ENCODE data around the gene MACO1.
A peak's percentile ranks its signal among the peaks of the same experiment; 100 is the strongest.

Gene MACO1

DNA sequence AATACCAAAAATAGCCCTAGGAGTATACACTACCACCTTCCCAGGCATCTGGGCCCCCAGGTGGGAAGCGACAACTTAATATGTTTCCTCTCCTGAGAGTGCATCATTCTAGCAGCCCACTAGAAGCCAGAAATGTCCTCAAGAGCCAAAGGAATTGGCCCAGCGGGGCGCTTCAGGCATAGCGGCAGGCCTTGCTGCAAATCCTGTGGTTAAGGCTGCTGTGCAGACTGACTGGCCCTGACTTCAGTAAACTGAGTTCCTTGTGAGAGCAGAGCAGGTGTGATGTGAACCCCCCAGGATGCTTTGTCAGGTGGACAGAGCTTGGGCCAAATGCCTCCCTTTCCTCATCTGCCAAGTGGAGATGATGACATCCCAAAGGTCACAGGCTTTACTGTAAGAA is 83.0 kb downstream of the MACO1 start:
- Histone ChIP-seq H3K27me3 (ENCODE audit: insufficient read depth, low read depth, severe bottlenecking) (no peaks in the 10 kb centered on the region), H3K9me3 (ENCODE audit: severe bottlenecking) (no peaks in the 10 kb centered on the region), H3K27ac (no peak overlapping the region), H3K4me3 (ENCODE audit: low read depth, low read length) (no peak overlapping the region), H3K36me3 (no peaks in the 10 kb centered on the region)
- DNase-seq = no peak
- TF ChIP-seq, protein P1, sequence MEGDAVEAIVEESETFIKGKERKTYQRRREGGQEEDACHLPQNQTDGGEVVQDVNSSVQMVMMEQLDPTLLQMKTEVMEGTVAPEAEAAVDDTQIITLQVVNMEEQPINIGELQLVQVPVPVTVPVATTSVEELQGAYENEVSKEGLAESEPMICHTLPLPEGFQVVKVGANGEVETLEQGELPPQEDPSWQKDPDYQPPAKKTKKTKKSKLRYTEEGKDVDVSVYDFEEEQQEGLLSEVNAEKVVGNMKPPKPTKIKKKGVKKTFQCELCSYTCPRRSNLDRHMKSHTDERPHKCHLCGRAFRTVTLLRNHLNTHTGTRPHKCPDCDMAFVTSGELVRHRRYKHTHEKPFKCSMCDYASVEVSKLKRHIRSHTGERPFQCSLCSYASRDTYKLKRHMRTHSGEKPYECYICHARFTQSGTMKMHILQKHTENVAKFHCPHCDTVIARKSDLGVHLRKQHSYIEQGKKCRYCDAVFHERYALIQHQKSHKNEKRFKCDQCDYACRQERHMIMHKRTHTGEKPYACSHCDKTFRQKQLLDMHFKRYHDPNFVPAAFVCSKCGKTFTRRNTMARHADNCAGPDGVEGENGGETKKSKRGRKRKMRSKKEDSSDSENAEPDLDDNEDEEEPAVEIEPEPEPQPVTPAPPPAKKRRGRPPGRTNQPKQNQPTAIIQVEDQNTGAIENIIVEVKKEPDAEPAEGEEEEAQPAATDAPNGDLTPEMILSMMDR (IDR thresholded peaks at IDR 0.05; ENCODE audit: low read depth, low read length) = no peak

DNA sequence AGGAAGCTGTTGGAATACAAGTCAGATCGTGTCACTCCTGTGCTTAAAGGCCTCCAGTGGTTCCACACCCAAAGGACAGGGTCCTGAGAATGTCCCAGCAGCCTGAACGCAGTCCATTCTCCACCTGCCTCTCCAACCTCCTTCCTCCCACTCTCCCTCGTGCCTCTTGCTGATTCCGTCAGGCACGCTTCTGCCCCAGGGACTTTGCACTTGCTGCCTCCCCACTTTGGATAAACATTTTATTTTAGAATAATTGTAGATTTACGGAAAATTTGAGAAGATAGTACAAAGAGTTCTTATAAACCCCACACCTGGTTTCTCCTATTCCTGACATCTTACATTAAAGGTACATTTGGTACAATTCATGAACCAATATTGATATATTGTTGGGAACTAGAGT is 84.3 kb downstream of the MACO1 start:
- DNase-seq = no peak
- Histone ChIP-seq H3K27ac (no peak overlapping the region), H3K36me3 (no peaks in the 10 kb centered on the region), H3K4me3 (ENCODE audit: low read depth, low read length) (no peak overlapping the region), H3K9me3 (ENCODE audit: severe bottlenecking) (no peaks in the 10 kb centered on the region), H3K27me3 (ENCODE audit: insufficient read depth, low read depth, severe bottlenecking) (no peaks in the 10 kb centered on the region)
- TF ChIP-seq, protein P1 (IDR thresholded peaks at IDR 0.05; ENCODE audit: low read depth, low read length) = no peak

DNA sequence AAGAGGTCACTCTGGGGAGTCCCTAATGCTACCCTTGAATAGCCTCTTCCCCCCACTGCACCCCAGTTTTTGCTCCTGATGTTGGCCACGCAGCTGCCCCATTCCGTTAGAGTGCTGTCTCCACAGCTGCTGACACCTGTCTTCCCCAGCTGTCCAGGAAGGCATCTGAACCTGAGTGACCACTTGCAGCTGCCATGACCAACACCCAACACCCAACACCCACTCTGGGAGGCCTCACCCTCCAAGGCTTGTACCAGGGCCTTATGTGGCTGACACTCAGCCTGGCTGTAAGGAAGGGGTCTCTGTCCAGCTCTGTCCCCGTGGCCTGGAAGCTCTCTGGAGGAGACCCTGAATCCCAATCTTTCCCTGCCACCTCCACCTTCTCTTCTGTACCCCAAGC is 86.0 kb downstream of the MACO1 start:
- Histone ChIP-seq H3K36me3 (no peaks in the 10 kb centered on the region), H3K9me3 (ENCODE audit: severe bottlenecking) (no peaks in the 10 kb centered on the region), H3K27me3 (ENCODE audit: insufficient read depth, low read depth, severe bottlenecking) (no peaks in the 10 kb centered on the region), H3K4me3 (ENCODE audit: low read depth, low read length) (no peak overlapping the region), H3K27ac (no peak overlapping the region)
- TF ChIP-seq, protein P1 (IDR thresholded peaks at IDR 0.05; ENCODE audit: low read depth, low read length) = no peak
- no peak for DNase-seq

DNA sequence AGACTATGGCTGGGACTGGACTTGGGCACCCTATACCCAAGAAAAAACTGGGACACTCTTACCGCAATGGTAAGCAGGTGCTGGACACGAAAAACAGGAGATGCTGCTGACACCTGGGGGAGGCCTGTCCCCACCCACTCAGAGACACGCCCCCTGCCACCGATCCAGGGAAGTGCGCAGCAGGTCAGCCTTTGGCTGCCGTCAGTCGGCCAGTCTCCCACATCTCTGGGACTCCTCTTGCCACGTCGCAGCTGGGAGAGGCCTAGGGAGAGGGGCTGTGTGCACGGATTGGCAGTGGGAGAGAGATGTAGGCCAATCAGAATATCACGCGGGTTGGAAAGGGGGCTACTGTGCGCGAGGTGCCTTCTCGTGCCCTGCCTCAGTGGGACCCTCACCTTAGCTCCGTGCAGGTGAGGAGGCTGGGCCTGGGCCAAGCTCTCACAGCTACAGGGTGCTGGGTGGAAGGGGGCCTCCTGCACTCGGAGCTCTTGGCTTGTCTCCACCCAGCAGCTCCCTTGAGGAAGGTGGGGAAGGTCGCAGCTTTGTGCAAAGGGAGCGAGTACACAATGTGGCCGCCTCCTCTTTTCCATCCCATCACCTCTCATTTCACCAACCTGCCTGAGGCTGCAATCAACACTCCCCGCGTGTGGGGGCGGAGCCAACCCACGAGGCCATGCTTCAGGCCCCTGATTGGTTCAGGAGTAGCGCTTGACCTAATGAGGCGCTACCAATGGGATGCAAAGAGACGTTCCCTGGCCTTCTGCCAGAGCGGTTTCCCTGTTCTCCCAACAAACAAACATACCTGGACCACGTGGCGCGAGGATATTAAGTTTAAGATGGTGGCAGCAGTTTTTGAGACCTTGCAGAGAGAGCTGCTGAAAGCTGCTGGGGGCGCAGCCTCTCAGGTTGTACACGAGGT is 87.0 kb downstream of the MACO1 start:
- DNase-seq = no peak
- Histone ChIP-seq H3K36me3 (no peaks in the 10 kb centered on the region), H3K4me3 (ENCODE audit: low read depth, low read length) (no peak overlapping the region), H3K27me3 (ENCODE audit: insufficient read depth, low read depth, severe bottlenecking) (no peaks in the 10 kb centered on the region), H3K27ac (no peak overlapping the region), H3K9me3 (ENCODE audit: severe bottlenecking) (no peaks in the 10 kb centered on the region)
- TF ChIP-seq, protein P1 (IDR thresholded peaks at IDR 0.05; ENCODE audit: low read depth, low read length) = peak; percentile 30; the same call in 1 of the 2 replicates

DNA sequence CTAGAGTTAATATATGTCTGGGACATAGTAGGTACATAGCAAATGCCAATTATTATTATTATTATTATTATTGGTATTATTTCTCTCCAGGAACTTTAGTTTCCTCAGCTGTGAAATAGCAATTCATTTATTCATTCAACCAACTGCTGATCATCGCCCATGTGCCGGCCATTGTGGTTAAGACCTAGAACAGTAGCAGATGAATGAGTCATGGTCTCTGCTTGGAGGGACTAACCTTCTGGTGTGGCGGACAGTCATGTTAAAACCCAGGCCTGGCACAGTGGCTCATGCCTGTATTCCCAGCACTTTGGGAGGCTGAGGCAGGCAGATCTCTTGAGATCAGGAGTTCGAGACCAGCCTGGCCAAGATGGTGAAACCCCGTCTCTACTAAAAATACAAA is 88.9 kb downstream of the MACO1 start:
- TF ChIP-seq, protein P1 (IDR thresholded peaks at IDR 0.05; ENCODE audit: low read depth, low read length) = no peak
- no peaks in the 10 kb centered on the region for H3K9me3 ChIP-seq (ENCODE audit: severe bottlenecking)
- H3K36me3 ChIP-seq = no peaks in the 10 kb centered on the region
- no peaks in the 10 kb centered on the region for H3K27me3 ChIP-seq (ENCODE audit: insufficient read depth, low read depth, severe bottlenecking)
- no peak for DNase-seq
- H3K4me3 ChIP-seq (ENCODE audit: low read depth, low read length) = no peak overlapping the region
- no peak overlapping the region for H3K27ac ChIP-seq
